ENCODE data around the gene FOXO3. TPM values are rescaled to one million over a fixed set of nuclear protein-coding genes. Genes with fewer than 3 reads are reported as not detected.

FOXO3 gene
- total RNA-seq, 3 donors from 2014 or later, result 52.4 to 60.4 (median 60.1) TPM

DNA sequence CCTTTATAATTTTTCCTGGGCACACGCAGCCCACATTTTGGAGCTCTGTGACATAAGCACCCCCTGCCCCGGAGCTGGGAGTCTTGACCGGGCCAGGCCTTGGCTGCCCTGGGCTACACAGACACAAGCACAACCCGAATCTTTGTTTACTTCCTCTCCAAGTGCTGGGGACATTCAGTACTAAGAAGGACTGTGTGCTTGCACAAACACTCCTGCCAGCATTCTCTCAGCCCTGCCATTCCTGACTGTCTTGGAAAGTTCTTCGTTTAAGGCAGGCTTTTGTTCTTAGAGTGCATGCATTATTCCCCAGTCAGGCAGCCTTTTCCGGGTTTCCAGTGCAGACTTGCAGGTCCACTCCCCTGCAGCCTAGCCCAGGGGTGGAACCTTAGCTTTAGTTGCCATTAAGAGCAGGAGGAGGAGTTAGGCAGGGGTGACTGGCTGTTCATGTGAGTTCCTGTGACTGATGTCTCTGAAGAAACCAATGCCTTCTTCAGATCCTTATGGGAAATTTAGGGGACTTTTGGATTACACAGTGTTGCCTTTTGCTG is 28.6 kb downstream of the FOXO3 start:
- no peaks in the 10 kb centered on the region for H3K9me3 ChIP-seq
- H3K4me1 ChIP-seq (ENCODE audit: low read depth), result peaks cover 56% of the 10 kb centered on the region
- no peaks in the 10 kb centered on the region for H3K36me3 ChIP-seq (ENCODE audit: low read depth)
- TF ChIP-seq, protein P1, sequence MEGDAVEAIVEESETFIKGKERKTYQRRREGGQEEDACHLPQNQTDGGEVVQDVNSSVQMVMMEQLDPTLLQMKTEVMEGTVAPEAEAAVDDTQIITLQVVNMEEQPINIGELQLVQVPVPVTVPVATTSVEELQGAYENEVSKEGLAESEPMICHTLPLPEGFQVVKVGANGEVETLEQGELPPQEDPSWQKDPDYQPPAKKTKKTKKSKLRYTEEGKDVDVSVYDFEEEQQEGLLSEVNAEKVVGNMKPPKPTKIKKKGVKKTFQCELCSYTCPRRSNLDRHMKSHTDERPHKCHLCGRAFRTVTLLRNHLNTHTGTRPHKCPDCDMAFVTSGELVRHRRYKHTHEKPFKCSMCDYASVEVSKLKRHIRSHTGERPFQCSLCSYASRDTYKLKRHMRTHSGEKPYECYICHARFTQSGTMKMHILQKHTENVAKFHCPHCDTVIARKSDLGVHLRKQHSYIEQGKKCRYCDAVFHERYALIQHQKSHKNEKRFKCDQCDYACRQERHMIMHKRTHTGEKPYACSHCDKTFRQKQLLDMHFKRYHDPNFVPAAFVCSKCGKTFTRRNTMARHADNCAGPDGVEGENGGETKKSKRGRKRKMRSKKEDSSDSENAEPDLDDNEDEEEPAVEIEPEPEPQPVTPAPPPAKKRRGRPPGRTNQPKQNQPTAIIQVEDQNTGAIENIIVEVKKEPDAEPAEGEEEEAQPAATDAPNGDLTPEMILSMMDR (IDR thresholded peaks at IDR 0.05), result no peak
- intact Hi-C loops (cut with DNase I, micrococcal nuclease), result no loop called here
- ATAC-seq, result peak; percentile 94
- H3K4me3 ChIP-seq, result no peak overlapping the region
- peak; percentile 75 to 84 (median 78) for DNase-seq

DNA sequence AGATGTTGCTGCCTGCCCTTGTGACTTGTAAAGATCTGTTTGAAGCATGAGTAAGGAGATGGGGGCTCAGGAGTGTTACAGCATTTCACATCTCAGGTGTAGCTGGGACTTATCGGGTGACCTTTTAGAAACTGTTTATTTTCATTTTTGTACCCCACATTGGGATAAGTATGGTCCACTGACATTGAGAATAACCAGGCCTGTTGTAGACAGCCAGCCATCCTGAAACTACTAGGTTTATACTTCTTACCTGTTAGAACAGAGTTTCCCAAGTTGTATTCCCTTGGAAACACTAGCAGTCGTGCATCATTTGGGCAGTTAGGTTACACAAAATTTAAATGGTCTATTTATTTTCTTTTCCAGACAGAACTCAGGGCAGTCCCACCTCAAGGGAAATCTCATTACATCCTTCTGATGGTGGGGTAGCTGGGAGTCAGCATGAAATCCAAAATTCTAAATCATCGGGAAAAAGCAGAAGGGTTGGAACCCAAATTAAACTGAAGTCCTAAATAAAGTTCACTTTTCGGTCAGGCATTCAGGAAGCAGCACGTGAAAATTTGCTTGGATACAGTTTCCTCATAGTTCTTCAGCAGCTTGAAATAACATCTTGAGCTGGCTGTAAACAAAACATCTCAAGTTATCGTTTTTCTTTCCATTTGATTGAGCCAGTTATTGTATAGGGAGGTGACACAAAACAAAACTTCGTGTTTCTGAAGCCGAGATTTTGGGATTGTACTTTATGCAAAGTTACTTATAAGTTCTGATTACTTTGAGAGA is 30.5 kb downstream of the FOXO3 start:
- no peak for DNase-seq
- ATAC-seq, result no peak
- intact Hi-C loops (cut with DNase I, micrococcal nuclease), result no loop called here
- Histone ChIP-seq H3K4me3 (no peak overlapping the region), H3K36me3 (ENCODE audit: low read depth) (no peaks in the 10 kb centered on the region), H3K4me1 (ENCODE audit: low read depth) (peaks cover 62% of the 10 kb centered on the region), H3K9me3 (no peaks in the 10 kb centered on the region)
- TF ChIP-seq, protein P1 (IDR thresholded peaks at IDR 0.05), result no peak

DNA sequence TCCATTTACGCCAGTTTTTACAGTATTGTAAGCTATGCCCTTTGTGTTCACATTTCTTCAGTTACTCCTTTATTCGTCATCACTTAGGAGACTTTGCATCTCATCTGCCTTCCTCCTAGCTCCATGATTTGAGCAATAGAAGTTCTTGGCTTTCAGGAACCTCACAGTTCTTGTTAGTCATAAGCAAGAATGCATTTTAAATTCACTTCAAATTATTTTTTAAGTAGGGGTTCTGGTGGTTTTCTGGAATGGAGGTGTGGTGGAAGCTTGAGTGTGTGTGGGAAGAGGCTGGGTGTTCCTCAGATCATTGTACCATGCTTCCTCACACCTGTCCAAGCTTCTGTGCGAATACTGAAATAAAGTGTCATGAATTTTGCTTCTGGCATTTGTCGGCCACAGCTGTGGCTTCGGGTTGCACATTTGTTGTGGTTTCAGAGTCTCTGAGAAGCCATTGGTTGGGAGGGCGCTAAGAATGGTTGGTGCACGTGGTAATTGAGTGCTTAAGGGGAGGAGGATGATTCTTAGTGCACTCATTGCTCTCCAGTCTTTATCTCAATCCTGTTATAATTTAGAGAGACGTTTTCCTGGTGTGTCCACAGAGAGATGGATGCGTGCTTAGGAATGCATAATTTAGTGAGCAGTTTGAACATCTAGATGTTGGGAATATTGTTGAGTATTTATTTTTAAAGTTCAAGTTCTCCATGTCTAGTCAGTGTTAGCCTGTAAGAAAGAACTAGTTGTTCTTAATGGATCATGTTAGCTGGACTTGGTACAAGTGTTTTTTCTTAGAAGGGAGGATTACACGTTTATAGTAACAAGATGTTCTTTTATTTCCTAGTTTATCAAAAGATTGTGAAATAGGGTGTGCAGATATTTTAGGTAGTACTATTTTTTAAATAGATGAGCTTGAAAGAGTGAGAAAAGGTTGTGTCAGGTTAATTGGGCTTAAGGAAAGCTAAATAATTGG is 31.9 kb downstream of the FOXO3 start:
- Histone ChIP-seq H3K4me3 (no peak overlapping the region), H3K4me1 (ENCODE audit: low read depth) (peaks cover 60% of the 10 kb centered on the region), H3K36me3 (ENCODE audit: low read depth) (no peaks in the 10 kb centered on the region), H3K9me3 (no peaks in the 10 kb centered on the region)
- DNase-seq, result peak in 1 of 3 donors; percentile 47
- intact Hi-C loops (cut with DNase I, micrococcal nuclease), result no loop called here
- TF ChIP-seq, protein P1 (IDR thresholded peaks at IDR 0.05), result no peak
- peak; percentile 28 for ATAC-seq

DNA sequence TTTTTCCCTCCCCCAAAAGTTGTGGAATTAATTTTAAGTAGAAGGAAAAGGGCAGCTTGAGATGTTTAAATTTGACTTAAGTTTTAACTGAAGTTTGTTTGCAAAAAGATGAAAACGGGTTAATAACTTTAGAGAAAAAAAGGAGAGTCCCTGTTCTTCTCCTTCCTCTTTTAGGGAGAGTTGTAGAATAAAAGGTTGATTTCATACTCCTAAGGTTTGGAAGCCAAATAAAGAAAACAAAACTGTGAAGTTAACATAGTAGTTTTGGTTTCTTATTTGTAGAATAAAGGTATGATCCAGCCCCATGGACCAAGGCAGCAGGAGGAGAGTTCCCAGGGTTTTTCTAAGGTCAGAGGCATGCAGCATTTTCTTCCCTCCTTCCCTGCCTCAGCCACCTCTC is 33.4 kb downstream of the FOXO3 start:
- DNase-seq (no peak), ATAC-seq (no peak)
- Histone ChIP-seq H3K4me3 (no peak overlapping the region), H3K9me3 (no peaks in the 10 kb centered on the region), H3K4me1 (ENCODE audit: low read depth) (peaks cover 49% of the 10 kb centered on the region), H3K36me3 (ENCODE audit: low read depth) (no peaks in the 10 kb centered on the region)
- intact Hi-C loops (cut with DNase I, micrococcal nuclease), result no loop called here
- TF ChIP-seq, protein P1 (IDR thresholded peaks at IDR 0.05), result no peak

DNA sequence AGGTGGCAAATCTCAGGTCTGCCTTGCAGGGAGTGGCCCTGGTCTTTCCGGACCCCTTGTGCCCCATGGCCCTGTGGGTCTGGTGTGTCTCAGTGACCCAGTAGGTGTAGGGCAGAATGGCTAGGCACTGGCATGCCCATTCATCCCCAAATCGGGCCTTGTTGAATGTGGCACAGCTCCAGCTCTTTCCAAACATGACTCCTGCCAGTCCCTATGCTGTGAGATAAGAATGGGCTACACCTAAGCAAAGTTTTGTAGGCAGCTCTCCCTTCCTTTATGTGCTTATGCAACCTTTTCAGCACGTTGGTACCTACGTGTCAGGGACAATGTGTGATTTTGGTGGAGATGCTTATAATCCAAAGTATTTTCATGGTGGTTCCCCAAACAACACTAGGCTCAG is 33.9 kb downstream of the FOXO3 start:
- no peaks in the 10 kb centered on the region for H3K36me3 ChIP-seq (ENCODE audit: low read depth)
- intact Hi-C loops (cut with DNase I, micrococcal nuclease), result no loop called here
- no peak for DNase-seq
- peak; percentile 60 for ATAC-seq
- H3K9me3 ChIP-seq, result no peaks in the 10 kb centered on the region
- H3K4me1 ChIP-seq (ENCODE audit: low read depth), result peaks cover 44% of the 10 kb centered on the region
- H3K4me3 ChIP-seq, result no peak overlapping the region
- TF ChIP-seq, protein P1 (IDR thresholded peaks at IDR 0.05), result no peak

All from mucosa of descending colon (tissue), 3 donors.